ENCODE results near the gene IL24.

The IL24 gene

GRCh38 chr1:206872139-206872538 lies 25.1 kb upstream of the IL24 start:
- Histone ChIP-seq H3K36me3 (no peaks in the 10 kb centered on the region), H3K27me3 (ENCODE audit: insufficient read depth, low read depth, severe bottlenecking) (peaks cover 78% of the 10 kb centered on the region), H3K9me3 (ENCODE audit: severe bottlenecking) (peaks cover 27% of the 10 kb centered on the region), H3K27ac (no peak overlapping the region), H3K4me3 (ENCODE audit: low read depth, low read length) (no peak overlapping the region)
- TF ChIP-seq CTCF (IDR thresholded peaks at IDR 0.05; ENCODE audit: low read depth, low read length): no peak
- no peak for DNase-seq

DNA sequence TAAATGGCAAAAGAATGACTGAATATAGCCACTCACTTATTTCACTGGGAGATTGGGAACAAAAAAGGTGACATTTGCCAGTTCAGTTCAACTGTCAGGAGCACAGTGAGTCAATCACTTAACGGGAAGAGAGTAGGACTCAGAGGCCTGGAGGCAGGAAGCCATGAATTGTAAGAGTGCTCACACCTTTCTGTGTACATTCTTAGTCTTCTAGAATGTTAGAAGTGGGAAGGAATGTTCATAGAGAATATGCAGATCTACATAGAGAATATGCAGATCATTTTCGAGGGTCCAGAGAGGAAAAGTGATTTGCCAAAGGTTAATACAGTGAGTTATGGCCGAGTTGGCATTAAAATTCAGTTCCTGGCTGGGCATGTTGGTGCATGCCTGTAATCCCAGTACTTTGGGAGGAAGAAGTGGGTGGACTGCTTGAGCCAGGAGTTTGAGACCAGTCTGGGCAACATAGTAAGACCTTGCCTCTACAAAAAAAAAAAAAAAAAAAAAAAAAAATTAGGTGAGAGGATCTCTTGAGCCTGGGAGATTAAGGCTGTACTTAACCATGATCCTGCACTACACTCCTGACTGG lies 23.5 kb upstream of the IL24 start:
- peaks cover 36% of the 10 kb centered on the region for H3K9me3 ChIP-seq (ENCODE audit: severe bottlenecking)
- no peak overlapping the region for H3K27ac ChIP-seq
- DNase-seq: no peak

DNA sequence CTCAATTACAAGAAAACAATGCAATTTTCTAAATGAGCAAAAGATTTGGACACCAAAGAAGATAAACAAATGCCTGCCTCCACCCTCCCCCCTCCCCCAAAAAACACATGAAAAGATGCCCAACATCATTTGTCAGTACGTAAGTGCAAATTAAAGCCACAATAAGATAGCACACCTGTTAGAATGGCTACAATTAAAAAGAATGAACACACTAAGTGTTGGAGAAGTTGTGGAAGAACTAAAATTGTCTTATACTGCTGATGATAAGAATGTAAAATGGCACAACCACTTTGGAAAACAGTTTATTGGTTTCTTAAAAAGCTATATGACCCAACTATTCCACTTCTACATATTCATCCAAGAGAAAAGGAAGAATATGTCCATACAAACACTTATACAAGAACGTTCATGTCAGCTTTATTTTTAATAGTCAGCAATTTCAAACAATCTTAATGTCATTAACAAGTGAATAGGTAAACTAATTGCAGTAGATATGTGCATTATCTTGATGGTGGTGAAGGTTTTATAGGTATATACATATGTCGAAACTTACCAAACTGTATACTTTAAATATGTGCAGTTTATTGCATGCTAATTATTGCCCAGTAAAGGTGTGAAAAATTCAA lies 21.4 kb upstream of the IL24 start:
- TF ChIP-seq CTCF (IDR thresholded peaks at IDR 0.05; ENCODE audit: low read depth, low read length): no peak
- Histone ChIP-seq H3K36me3 (no peaks in the 10 kb centered on the region), H3K4me3 (ENCODE audit: low read depth, low read length) (no peak overlapping the region), H3K27me3 (ENCODE audit: insufficient read depth, low read depth, severe bottlenecking) (peaks cover 55% of the 10 kb centered on the region), H3K27ac (no peak overlapping the region), H3K9me3 (ENCODE audit: severe bottlenecking) (peaks cover 36% of the 10 kb centered on the region)
- no peak for DNase-seq

More for the DNA sequence above, 23.5 kb upstream of the IL24 start:
- TF ChIP-seq CTCF (IDR thresholded peaks at IDR 0.05; ENCODE audit: low read depth, low read length): no peak
- H3K36me3 ChIP-seq: no peaks in the 10 kb centered on the region
- H3K27me3 ChIP-seq (ENCODE audit: insufficient read depth, low read depth, severe bottlenecking): peaks cover 62% of the 10 kb centered on the region
- no peak overlapping the region for H3K4me3 ChIP-seq (ENCODE audit: low read depth, low read length)

GRCh38 chr1:206878456-206878855 lies 18.8 kb upstream of the IL24 start:
- Histone ChIP-seq H3K27ac (no peak overlapping the region), H3K27me3 (ENCODE audit: insufficient read depth, low read depth, severe bottlenecking) (peaks cover 52% of the 10 kb centered on the region), H3K36me3 (no peaks in the 10 kb centered on the region), H3K4me3 (ENCODE audit: low read depth, low read length) (no peak overlapping the region), H3K9me3 (ENCODE audit: severe bottlenecking) (peaks cover 34% of the 10 kb centered on the region)
- peak; percentile 17; the same call in 1 of the 2 replicates for TF ChIP-seq CTCF (IDR thresholded peaks at IDR 0.05; ENCODE audit: low read depth, low read length)
- DNase-seq: no peak

DNA sequence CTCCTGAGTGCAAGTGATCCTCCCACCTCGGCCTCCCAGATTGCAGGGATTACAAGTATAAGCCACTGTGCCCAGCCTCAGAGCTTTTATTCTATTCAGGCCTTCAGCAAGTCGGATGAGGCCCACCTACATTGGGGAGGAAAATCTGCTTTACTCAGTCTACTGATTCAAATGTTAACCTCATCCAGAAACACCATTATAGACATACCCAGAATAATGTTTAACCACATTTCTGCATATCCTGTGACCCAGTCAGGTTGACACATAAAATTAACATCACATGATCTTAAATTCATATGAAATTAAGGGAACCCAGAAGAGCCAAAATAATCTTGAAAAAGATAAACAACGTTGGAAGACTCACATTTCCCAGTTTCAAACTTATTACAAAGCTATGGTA lies 16.9 kb upstream of the IL24 start:
- Histone ChIP-seq H3K36me3 (no peaks in the 10 kb centered on the region), H3K4me3 (ENCODE audit: low read depth, low read length) (no peak overlapping the region), H3K27me3 (ENCODE audit: insufficient read depth, low read depth, severe bottlenecking) (peaks cover 69% of the 10 kb centered on the region), H3K9me3 (ENCODE audit: severe bottlenecking) (peaks cover 30% of the 10 kb centered on the region), H3K27ac (no peak overlapping the region)
- no peak for DNase-seq
- no peak for TF ChIP-seq CTCF (IDR thresholded peaks at IDR 0.05; ENCODE audit: low read depth, low read length)

DNA sequence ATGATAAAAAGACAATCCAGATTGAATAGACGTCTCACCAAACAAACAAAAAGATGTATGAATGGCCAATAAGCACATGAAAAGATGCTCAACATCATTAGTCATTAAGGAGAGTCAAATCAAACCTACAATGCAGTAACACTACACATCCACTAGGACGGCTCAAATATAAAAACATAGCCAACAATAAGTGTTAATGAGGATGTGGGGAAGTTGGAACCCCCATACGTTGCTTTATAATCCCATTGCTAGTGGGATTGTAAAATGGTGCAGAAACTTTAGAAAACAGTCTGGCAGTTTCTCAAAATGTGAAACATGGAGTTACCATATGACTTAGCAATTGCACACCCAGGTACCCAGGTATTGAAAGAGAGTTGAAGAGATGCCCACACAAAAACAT lies 14.7 kb upstream of the IL24 start:
- H3K9me3 ChIP-seq (ENCODE audit: severe bottlenecking): peaks cover 21% of the 10 kb centered on the region
- no peak overlapping the region for H3K27ac ChIP-seq
- H3K36me3 ChIP-seq: no peaks in the 10 kb centered on the region
- H3K27me3 ChIP-seq (ENCODE audit: insufficient read depth, low read depth, severe bottlenecking): peaks cover 75% of the 10 kb centered on the region
- H3K4me3 ChIP-seq (ENCODE audit: low read depth, low read length): no peak overlapping the region
- DNase-seq: no peak
- TF ChIP-seq CTCF (IDR thresholded peaks at IDR 0.05; ENCODE audit: low read depth, low read length): peak; percentile 42
